ENCODE data around the gene NMRAL1.

The NMRAL1 gene

DNA sequence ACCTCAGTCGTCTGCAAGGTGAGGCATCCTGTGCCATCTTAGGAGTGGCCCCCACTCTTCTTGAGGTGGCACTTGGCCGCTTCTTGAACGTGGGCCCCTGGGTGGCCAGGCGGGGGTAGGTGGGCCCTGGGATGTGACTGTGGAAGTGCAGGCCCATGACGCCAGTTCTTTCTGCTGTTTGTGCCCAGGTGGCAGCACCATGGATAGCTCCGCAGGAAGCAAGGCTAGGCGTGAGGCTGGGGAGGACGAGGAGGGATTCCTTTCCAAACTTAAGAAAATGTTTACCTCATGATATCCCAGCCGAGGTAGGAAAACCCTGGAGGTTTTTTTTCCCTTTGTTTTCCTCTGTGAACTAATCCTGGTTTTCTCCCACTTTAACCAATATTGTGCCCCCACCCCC is 19.8 kb downstream of the NMRAL1 start:
- TF ChIP-seq EZH2phosphoT487 (conservative IDR thresholded peaks at IDR 0.05; ENCODE audit: low read length) (no peak), CTCF (IDR thresholded peaks at IDR 0.05; ENCODE audit: insufficient read depth, low read length, poor library complexity, severe bottlenecking) (no peak)
- no peak overlapping the region for H3K27ac ChIP-seq (ENCODE audit: low read depth, low read length)
- H2AFZ ChIP-seq (ENCODE audit: low read depth, low read length, severe bottlenecking) = no peak overlapping the region
- no peak overlapping the region for H3K4me2 ChIP-seq (ENCODE audit: low read depth, low read length, poor library complexity, severe bottlenecking)
- no peaks in the 10 kb centered on the region for H3K79me2 ChIP-seq (ENCODE audit: insufficient read depth, low read length)
- peaks cover 7% of the 10 kb centered on the region; the same call in 1 of the 2 replicates for H3K36me3 ChIP-seq (ENCODE audit: low read length)
- peaks cover 10% of the 10 kb centered on the region for H3F3A ChIP-seq (ENCODE audit: insufficient read depth)
- H3K9ac ChIP-seq (ENCODE audit: low read length) = no peak overlapping the region
- no peak overlapping the region for H3K4me3 ChIP-seq (ENCODE audit: insufficient read depth, low read length, poor library complexity, severe bottlenecking)
- no peaks in the 10 kb centered on the region for H4K20me1 ChIP-seq (ENCODE audit: low read depth, low read length)
- no peaks in the 10 kb centered on the region for H3K9me3 ChIP-seq (ENCODE audit: insufficient read depth, low read length)
- H3K27me3 ChIP-seq (ENCODE audit: low read length) = no peaks in the 10 kb centered on the region
- H3K9me2 ChIP-seq (replicated peaks; ENCODE audit: insufficient read depth, low read length) = no peaks in the 10 kb centered on the region

DNA sequence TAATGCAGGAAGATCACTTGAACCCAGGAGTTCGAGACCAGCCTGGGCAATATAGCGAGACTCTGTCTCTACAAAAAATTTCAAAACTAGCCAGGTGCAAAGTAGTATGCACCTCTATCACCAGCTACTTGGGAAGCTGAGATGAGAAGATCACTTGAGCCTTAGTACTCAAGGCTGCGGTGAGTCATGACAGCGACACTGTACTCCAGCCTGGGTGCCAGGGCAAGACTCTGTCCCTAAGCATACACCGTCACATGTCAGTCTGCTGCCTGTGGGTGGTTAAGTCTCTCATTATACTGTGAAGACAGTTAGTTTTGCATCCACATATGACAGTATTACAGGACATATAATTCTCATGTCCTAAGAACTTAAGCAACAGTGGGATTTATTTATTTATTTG is 21.8 kb downstream of the NMRAL1 start:
- H3K36me3 ChIP-seq (ENCODE audit: low read length) = peaks cover 7% of the 10 kb centered on the region; the same call in 1 of the 2 replicates
- H3K27ac ChIP-seq (ENCODE audit: low read depth, low read length) = no peak overlapping the region
- TF ChIP-seq CTCF (IDR thresholded peaks at IDR 0.05; ENCODE audit: insufficient read depth, low read length, poor library complexity, severe bottlenecking) = no peak
- TF ChIP-seq EZH2phosphoT487 (conservative IDR thresholded peaks at IDR 0.05; ENCODE audit: low read length) = no peak
- H4K20me1 ChIP-seq (ENCODE audit: low read depth, low read length) = no peaks in the 10 kb centered on the region
- no peaks in the 10 kb centered on the region for H3K9me2 ChIP-seq (replicated peaks; ENCODE audit: insufficient read depth, low read length)
- no peak overlapping the region for H3K9ac ChIP-seq (ENCODE audit: low read length)
- no peaks in the 10 kb centered on the region for H3K27me3 ChIP-seq (ENCODE audit: low read length)
- H3K79me2 ChIP-seq (ENCODE audit: insufficient read depth, low read length) = no peaks in the 10 kb centered on the region
- H3K4me3 ChIP-seq (ENCODE audit: insufficient read depth, low read length, poor library complexity, severe bottlenecking) = no peak overlapping the region
- peaks cover 10% of the 10 kb centered on the region for H3F3A ChIP-seq (ENCODE audit: insufficient read depth)
- no peak overlapping the region for H3K4me2 ChIP-seq (ENCODE audit: low read depth, low read length, poor library complexity, severe bottlenecking)
- no peak overlapping the region for H2AFZ ChIP-seq (ENCODE audit: low read depth, low read length, severe bottlenecking)
- H3K9me3 ChIP-seq (ENCODE audit: insufficient read depth, low read length) = no peaks in the 10 kb centered on the region

GRCh38 chr16:4450931-4451519 is 23.4 kb downstream of the NMRAL1 start:
- Histone ChIP-seq H3K27ac (ENCODE audit: low read depth, low read length) (no peak overlapping the region), H4K20me1 (ENCODE audit: low read depth, low read length) (no peaks in the 10 kb centered on the region), H3K9ac (ENCODE audit: low read length) (no peak overlapping the region), H3K9me3 (ENCODE audit: insufficient read depth, low read length) (no peaks in the 10 kb centered on the region), H3K36me3 (ENCODE audit: low read length) (no peaks in the 10 kb centered on the region), H3K4me3 (ENCODE audit: insufficient read depth, low read length, poor library complexity, severe bottlenecking) (no peak overlapping the region), H2AFZ (ENCODE audit: low read depth, low read length, severe bottlenecking) (no peak overlapping the region), H3K79me2 (ENCODE audit: insufficient read depth, low read length) (no peaks in the 10 kb centered on the region), H3K27me3 (ENCODE audit: low read length) (no peaks in the 10 kb centered on the region), H3K9me2 (replicated peaks; ENCODE audit: insufficient read depth, low read length) (no peaks in the 10 kb centered on the region), H3F3A (ENCODE audit: insufficient read depth) (0 out of 2 replicates have a peak, but pooled peaks cover 6% of the 10 kb centered on the region), H3K4me2 (ENCODE audit: low read depth, low read length, poor library complexity, severe bottlenecking) (no peak overlapping the region)
- no peak for TF ChIP-seq EZH2phosphoT487 (conservative IDR thresholded peaks at IDR 0.05; ENCODE audit: low read length)
- no peak for TF ChIP-seq CTCF (IDR thresholded peaks at IDR 0.05; ENCODE audit: insufficient read depth, low read length, poor library complexity, severe bottlenecking)

Data from SU-DHL-6 (cell line).